Breast epithelium (tissue), 4 donors: ENCODE data around the gene GFRAL. TPM values are rescaled to one million over a fixed set of nuclear protein-coding genes. Genes with fewer than 3 reads are reported as not detected.

Experiments used
- DNase-seq, 2 donors: peaks; one replicate each; pipeline ENCODE4 v3.0.0-alpha.2; 2019; ENCODE audit warnings: low spot score in 2 of 2
- H3K27ac ChIP-seq, 2 donors: fragments of 200-600 bp; sonication (generic) in 1 of 2; one replicate each; pipeline ENCODE4 v1.5.1; 2016 to 2019; ENCODE audit warnings: mild to moderate bottlenecking in 1 of 2
- H3K27me3 ChIP-seq, 2 donors: fragments of 200-600 bp; sonication (generic) in 1 of 2; one replicate each; pipeline versions ENCODE4 v1.5.1 to v1.6.0; 2017 to 2019; ENCODE audit warnings: control low read depth in 1 of 2, mild to moderate bottlenecking in 1 of 2
- H3K36me3 ChIP-seq: fragments of 200-600 bp; one replicate; pipeline ENCODE4 v1.5.1; 2019
- H3K4me1 ChIP-seq, 2 donors: fragments of 200-600 bp; sonication (generic); one replicate each; pipeline ENCODE4 v1.5.1; 2016 to 2019; ENCODE audit warnings: control low read depth in 1 of 2
- H3K4me3 ChIP-seq, 3 donors: fragments of 200-600 bp; sonication (generic); 1 replicate in 2 of 3; 2 replicates in 1 of 3; pipeline ENCODE4 v1.5.1; 2016 to 2019; ENCODE audit warnings: mild to moderate bottlenecking in 3 of 3, moderate library complexity in 2 of 3
- H3K9me3 ChIP-seq, 2 donors: fragments of 200-600 bp; sonication (generic) in 1 of 2; one replicate each; pipeline ENCODE4 v1.5.1; 2016 to 2019; ENCODE audit warnings: control low read depth in 1 of 2
- CTCF ChIP-seq, 3 donors: fragments of 450-650 bp; IDR thresholded peaks; one replicate each; pipeline ENCODE4 v1.5.1; 2016 to 2017; ENCODE audit warnings: antibody characterized with exemption in 3 of 3, mild to moderate bottlenecking in 3 of 3, moderate library complexity in 3 of 3
- POLR2A ChIP-seq: fragments of 450-650 bp; IDR thresholded peaks from one replicate; pipeline ENCODE4 v1.6.1; 2016; ENCODE audit warnings: antibody characterized with exemption, mild to moderate bottlenecking, moderate library complexity
- POLR2AphosphoS5 ChIP-seq, 3 donors: sonication (generic); formaldehyde crosslinking; IDR thresholded peaks; one replicate each; pipeline ENCODE4 v1.6.1; 2017; ENCODE audit warnings: antibody characterized with exemption in 3 of 3
- intact Hi-C: fragments of 100-400 bp; cut with DNase I; formaldehyde crosslinking; loops from one replicate; pipeline ENCODE4 v1.15.1; 2023; ENCODE audit warnings: low total_unique reads
- total RNA-seq, 3 donors: library from RNA; depleted of rRNA; stranded (reverse); fragments of >200 nt; gene quantifications; one replicate each; pipeline ENCODE4 v1.1.0, GENCODE V29; 2016

The GFRAL gene
- total RNA-seq, 3 donors from 2014 or later: not detected

- Histone ChIP-seq H3K4me3 (no peak overlapping the region), H3K27ac (no peak overlapping the region), H3K27me3 (no peaks in the 10 kb centered on the region), H3K9me3 (no peaks in the 10 kb centered on the region), H3K4me1 (no peaks in the 10 kb centered on the region), H3K36me3 (no peaks in the 10 kb centered on the region)
- no peak for TF ChIP-seq POLR2A
- DNase-seq: no peak
- intact Hi-C loops: loop anchor here (10.0 kb wide), 1 partner anchor 401 kb away; no protein-coding TSS in a partner anchor
These were observed 116.2 kb downstream of the GFRAL start for GRCh38 chr6:55443238-55444134.

GRCh38 chr6:55445648-55446204, 118.5 kb downstream of the GFRAL start:
- intact Hi-C loops: loop anchor here (10.0 kb wide), 1 partner anchor 399 kb away; no protein-coding TSS in a partner anchor
- no peaks in the 10 kb centered on the region for H3K4me1 ChIP-seq
- no peak overlapping the region for H3K4me3 ChIP-seq
- TF ChIP-seq CTCF (IDR thresholded peaks at IDR 0.05) (peak; percentile 50 to 78 (median 61)), POLR2A (no peak)
- H3K36me3 ChIP-seq: no peaks in the 10 kb centered on the region
- no peak overlapping the region for H3K27ac ChIP-seq
- no peaks in the 10 kb centered on the region for H3K27me3 ChIP-seq
- no peak for DNase-seq
- H3K9me3 ChIP-seq: no peaks in the 10 kb centered on the region

- Histone ChIP-seq H3K4me1 (no peaks in the 10 kb centered on the region), H3K9me3 (no peaks in the 10 kb centered on the region), H3K4me3 (no peak overlapping the region), H3K27ac (no peak overlapping the region), H3K36me3 (no peaks in the 10 kb centered on the region), H3K27me3 (no peaks in the 10 kb centered on the region)
- no peak for TF ChIP-seq CTCF (IDR thresholded peaks at IDR 0.05)
- no peak for TF ChIP-seq POLR2A
- TF ChIP-seq POLR2AphosphoS5 (IDR thresholded peaks at IDR 0.05): no peak
- intact Hi-C loops: loop anchor here (10.0 kb wide), 1 partner anchor 397 kb away; no protein-coding TSS in a partner anchor
- no peak for DNase-seq
These were observed 120.6 kb downstream of the GFRAL start for GRCh38 chr6:55447891-55448290.

- Histone ChIP-seq H3K9me3 (no peaks in the 10 kb centered on the region), H3K4me3 (no peak overlapping the region), H3K36me3 (no peaks in the 10 kb centered on the region), H3K27ac (no peak overlapping the region), H3K27me3 (no peaks in the 10 kb centered on the region), H3K4me1 (no peaks in the 10 kb centered on the region)
- intact Hi-C loops: loop anchor here (10.0 kb wide), 1 partner anchor 396 kb away; no protein-coding TSS in a partner anchor
- no peak for DNase-seq
- TF ChIP-seq POLR2AphosphoS5 (IDR thresholded peaks at IDR 0.05) (no peak), CTCF (IDR thresholded peaks at IDR 0.05) (no peak), POLR2A (no peak)
These were observed 121.2 kb downstream of the GFRAL start for GRCh38 chr6:55448451-55448850.

GRCh38 chr6:55449225-55449624, 122.0 kb downstream of the GFRAL start:
- no peak overlapping the region for H3K27ac ChIP-seq
- TF ChIP-seq POLR2AphosphoS5 (IDR thresholded peaks at IDR 0.05): no peak
- no peak for TF ChIP-seq CTCF (IDR thresholded peaks at IDR 0.05)
- TF ChIP-seq POLR2A: no peak
- no peak for DNase-seq
- no peaks in the 10 kb centered on the region for H3K9me3 ChIP-seq
- no peaks in the 10 kb centered on the region for H3K27me3 ChIP-seq
- no peak overlapping the region for H3K4me3 ChIP-seq
- no peaks in the 10 kb centered on the region for H3K4me1 ChIP-seq
- no peaks in the 10 kb centered on the region for H3K36me3 ChIP-seq
- intact Hi-C loops: loop anchor here (10.0 kb wide), 1 partner anchor 396 kb away; no protein-coding TSS in a partner anchor
